ENCODE results near the gene SH2D3A.

DNA sequence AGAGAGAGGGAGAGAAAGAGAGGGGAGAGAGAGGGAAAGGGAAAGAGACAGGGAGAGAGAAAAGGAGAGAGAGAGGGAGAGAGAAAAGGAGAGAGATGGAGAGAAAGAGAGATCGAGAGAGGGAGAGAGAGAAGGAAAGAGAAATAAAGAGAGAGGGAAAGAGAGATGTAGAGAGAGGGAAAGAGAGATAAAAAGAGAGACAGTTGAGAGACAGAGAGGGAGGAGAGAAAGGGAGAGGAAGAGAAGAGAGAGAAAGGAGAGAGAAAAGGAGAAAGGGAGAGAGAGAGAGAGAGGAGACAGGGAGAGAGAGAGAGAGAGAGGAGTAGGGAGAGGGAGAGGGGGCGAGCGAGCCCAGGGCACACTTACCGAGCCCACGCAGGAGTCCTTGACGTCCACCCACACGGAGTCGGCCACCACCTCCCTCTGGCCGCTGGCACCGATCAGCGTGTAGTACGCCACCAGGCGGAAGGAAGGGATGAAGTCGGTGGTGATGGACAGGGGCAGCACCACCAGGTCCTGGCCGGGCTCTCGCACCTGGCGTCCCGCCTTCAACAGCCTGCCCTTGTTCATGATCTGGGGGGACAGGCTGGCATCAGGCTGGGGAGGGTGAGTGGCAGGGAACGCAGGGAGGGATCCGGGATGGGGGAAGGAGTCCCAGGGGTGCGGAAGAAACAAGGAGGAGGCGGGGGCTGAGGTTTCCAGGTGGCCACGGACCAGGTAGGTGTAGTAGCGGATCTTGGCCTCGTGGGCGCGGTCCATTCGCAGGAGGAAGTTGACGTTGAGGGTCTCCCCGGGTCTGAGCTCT, 56.8 kb downstream of the SH2D3A start:
- TF ChIP-seq, protein P1, sequence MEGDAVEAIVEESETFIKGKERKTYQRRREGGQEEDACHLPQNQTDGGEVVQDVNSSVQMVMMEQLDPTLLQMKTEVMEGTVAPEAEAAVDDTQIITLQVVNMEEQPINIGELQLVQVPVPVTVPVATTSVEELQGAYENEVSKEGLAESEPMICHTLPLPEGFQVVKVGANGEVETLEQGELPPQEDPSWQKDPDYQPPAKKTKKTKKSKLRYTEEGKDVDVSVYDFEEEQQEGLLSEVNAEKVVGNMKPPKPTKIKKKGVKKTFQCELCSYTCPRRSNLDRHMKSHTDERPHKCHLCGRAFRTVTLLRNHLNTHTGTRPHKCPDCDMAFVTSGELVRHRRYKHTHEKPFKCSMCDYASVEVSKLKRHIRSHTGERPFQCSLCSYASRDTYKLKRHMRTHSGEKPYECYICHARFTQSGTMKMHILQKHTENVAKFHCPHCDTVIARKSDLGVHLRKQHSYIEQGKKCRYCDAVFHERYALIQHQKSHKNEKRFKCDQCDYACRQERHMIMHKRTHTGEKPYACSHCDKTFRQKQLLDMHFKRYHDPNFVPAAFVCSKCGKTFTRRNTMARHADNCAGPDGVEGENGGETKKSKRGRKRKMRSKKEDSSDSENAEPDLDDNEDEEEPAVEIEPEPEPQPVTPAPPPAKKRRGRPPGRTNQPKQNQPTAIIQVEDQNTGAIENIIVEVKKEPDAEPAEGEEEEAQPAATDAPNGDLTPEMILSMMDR (IDR thresholded peaks at IDR 0.05; ENCODE audit: low read depth, low read length) = no peak
- TF ChIP-seq POLR2A (IDR thresholded peaks at IDR 0.05; ENCODE audit: extremely low read depth, insufficient read length) = no peak
- TF ChIP-seq, protein P2, sequence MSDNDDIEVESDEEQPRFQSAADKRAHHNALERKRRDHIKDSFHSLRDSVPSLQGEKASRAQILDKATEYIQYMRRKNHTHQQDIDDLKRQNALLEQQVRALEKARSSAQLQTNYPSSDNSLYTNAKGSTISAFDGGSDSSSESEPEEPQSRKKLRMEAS (IDR thresholded peaks at IDR 0.05; ENCODE audit: low read depth, low read length) = no peak
- no peak for TF ChIP-seq MYC (IDR thresholded peaks at IDR 0.05; ENCODE audit: low read depth, low read length)
